ENCODE results near the gene SPSB3. TPM values are rescaled to one million over a fixed set of nuclear protein-coding genes. Genes with fewer than 3 reads are reported as not detected.

The SPSB3 gene
- polyA plus RNA-seq, 1 donor (not counting 4 experiments of a cell fraction or from before 2014, with no cell fraction given), result 9.5 TPM

DNA sequence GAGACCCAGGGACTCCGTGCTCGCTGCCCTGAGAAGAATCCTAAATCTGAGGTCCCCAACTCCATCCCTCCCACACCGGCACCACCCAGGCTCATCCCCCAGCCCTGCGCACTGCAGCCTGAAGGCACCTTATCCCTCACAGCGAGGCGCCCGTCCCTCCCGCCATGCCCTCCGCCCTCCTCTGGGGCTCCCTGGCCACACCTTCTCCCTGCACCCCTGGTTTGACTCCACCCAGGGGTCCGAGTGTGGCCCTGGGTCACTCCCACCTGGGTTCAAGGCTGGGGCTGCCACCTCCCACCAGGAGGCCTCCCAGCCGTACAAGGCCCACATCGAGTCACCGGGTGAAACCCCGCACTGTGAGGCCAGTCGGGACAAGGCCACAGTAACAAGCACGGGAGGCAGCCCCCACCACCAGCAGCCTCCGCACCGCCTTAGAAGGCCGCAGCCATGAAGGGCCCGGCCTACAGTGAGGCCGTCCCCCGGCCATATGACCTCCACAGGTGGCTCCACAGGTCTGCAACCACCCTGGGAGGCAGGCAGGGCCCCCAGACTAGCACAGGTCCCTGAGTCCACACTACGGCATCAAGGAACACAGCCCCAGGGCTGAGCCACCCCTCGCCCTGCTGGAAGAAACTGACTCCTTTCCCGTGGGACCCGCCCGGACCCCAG lies 36.0 kb upstream of the SPSB3 start:
- Histone ChIP-seq H3K79me2 (ENCODE audit: control insufficient read depth, insufficient read depth, low read length) (no peaks in the 10 kb centered on the region), H3K9ac (ENCODE audit: control insufficient read depth, extremely low read depth, insufficient read depth, low read length) (no peak overlapping the region), H3K4me3 (ENCODE audit: control insufficient read depth in 2 of 3, extremely low read depth in 1 of 3, insufficient read depth in 2 of 3, low read depth in 1 of 3, low read length in 3 of 3) (no peak overlapping the region), H4K20me1 (ENCODE audit: control insufficient read depth, extremely low read depth, insufficient read depth, low read length) (no peaks in the 10 kb centered on the region), H3K9me3 (ENCODE audit: control insufficient read depth, low read depth, low read length) (no peaks in the 10 kb centered on the region), H3K27ac (ENCODE audit: control insufficient read depth, insufficient read depth, low read length) (no peak overlapping the region), H3K4me2 (ENCODE audit: control insufficient read depth, extremely low read depth, insufficient read depth, low read depth, low read length) (no peak overlapping the region), H2AFZ (ENCODE audit: control insufficient read depth, low read length) (no peak overlapping the region), H3K4me1 (ENCODE audit: control insufficient read depth, extremely low read depth, insufficient read depth, low read length) (no peaks in the 10 kb centered on the region), H3K36me3 (ENCODE audit: control insufficient read depth in 2 of 2, extremely low read depth in 1 of 2, insufficient read depth in 2 of 2, low read length in 2 of 2) (peaks cover 0 to 14% of the 10 kb centered on the region in 2 experiments), H3K27me3 (ENCODE audit: control insufficient read depth, extremely low read depth, insufficient read depth, low read length) (no peaks in the 10 kb centered on the region), H3K9me1 (ENCODE audit: control insufficient read depth, extremely low read depth, insufficient read depth, low read length) (no peaks in the 10 kb centered on the region)
- no peak for TF ChIP-seq EZH2 (IDR thresholded peaks at IDR 0.05; ENCODE audit: low read length)
- TF ChIP-seq, protein P1, sequence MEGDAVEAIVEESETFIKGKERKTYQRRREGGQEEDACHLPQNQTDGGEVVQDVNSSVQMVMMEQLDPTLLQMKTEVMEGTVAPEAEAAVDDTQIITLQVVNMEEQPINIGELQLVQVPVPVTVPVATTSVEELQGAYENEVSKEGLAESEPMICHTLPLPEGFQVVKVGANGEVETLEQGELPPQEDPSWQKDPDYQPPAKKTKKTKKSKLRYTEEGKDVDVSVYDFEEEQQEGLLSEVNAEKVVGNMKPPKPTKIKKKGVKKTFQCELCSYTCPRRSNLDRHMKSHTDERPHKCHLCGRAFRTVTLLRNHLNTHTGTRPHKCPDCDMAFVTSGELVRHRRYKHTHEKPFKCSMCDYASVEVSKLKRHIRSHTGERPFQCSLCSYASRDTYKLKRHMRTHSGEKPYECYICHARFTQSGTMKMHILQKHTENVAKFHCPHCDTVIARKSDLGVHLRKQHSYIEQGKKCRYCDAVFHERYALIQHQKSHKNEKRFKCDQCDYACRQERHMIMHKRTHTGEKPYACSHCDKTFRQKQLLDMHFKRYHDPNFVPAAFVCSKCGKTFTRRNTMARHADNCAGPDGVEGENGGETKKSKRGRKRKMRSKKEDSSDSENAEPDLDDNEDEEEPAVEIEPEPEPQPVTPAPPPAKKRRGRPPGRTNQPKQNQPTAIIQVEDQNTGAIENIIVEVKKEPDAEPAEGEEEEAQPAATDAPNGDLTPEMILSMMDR (optimal IDR thresholded peaks at IDR 0.05 in 1 of 3, IDR thresholded peaks at IDR 0.05 in 1 of 3, conservative IDR thresholded peaks at IDR 0.05 in 1 of 3; ENCODE audit: extremely low read depth in 1 of 3, insufficient read depth in 2 of 3, low read length in 3 of 3), result no peak
- dilution Hi-C loops (cut with MboI; ENCODE audit: extremely low pct_ligation_motif_present, low sequenced_read_pairs), result no loop called here
- FAIRE-seq (no peak), DNase-seq (ENCODE audit: low read depth, low spot score) (no peak)

DNA sequence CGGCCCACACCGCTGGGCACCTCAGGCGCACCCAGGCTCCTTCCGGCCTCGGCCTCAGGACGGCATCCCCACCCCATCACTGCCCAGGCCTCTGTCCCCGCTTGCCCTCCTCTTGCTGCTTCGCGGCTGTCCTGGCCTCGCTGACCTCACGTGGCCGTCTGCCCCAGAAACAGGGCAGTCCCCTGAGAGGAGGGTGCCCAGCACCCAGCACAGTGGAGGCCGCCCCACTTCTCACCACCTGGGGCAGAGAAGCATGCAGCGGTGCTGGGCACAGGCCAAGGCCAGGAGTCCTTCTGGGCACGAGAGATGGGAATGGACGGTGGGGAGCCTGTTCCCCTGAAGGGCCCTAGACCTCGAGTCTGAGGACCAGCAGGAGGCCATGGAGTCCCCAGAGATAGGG lies 35.3 kb upstream of the SPSB3 start:
- dilution Hi-C loops (cut with MboI; ENCODE audit: extremely low pct_ligation_motif_present, low sequenced_read_pairs), result no loop called here
- H3K36me3 ChIP-seq (ENCODE audit: control insufficient read depth in 2 of 2, extremely low read depth in 1 of 2, insufficient read depth in 2 of 2, low read length in 2 of 2), result peaks cover 0 to 14% of the 10 kb centered on the region in 2 experiments
- DNase-seq (ENCODE audit: low read depth, low spot score) (no peak), FAIRE-seq (no peak)
- no peaks in the 10 kb centered on the region for H3K79me2 ChIP-seq (ENCODE audit: control insufficient read depth, insufficient read depth, low read length)
- H3K9ac ChIP-seq (ENCODE audit: control insufficient read depth, extremely low read depth, insufficient read depth, low read length), result no peak overlapping the region
- no peaks in the 10 kb centered on the region for H3K4me1 ChIP-seq (ENCODE audit: control insufficient read depth, extremely low read depth, insufficient read depth, low read length)
- no peak overlapping the region for H3K4me3 ChIP-seq (ENCODE audit: control insufficient read depth in 2 of 3, extremely low read depth in 1 of 3, insufficient read depth in 2 of 3, low read depth in 1 of 3, low read length in 3 of 3)
- H3K9me3 ChIP-seq (ENCODE audit: control insufficient read depth, low read depth, low read length), result no peaks in the 10 kb centered on the region
- no peaks in the 10 kb centered on the region for H3K27me3 ChIP-seq (ENCODE audit: control insufficient read depth, extremely low read depth, insufficient read depth, low read length)
- no peak for TF ChIP-seq EZH2 (IDR thresholded peaks at IDR 0.05; ENCODE audit: low read length)
- TF ChIP-seq, protein P1 (optimal IDR thresholded peaks at IDR 0.05 in 1 of 3, IDR thresholded peaks at IDR 0.05 in 1 of 3, conservative IDR thresholded peaks at IDR 0.05 in 1 of 3; ENCODE audit: extremely low read depth in 1 of 3, insufficient read depth in 2 of 3, low read length in 3 of 3), result no peak
- no peaks in the 10 kb centered on the region for H3K9me1 ChIP-seq (ENCODE audit: control insufficient read depth, extremely low read depth, insufficient read depth, low read length)
- H2AFZ ChIP-seq (ENCODE audit: control insufficient read depth, low read length), result no peak overlapping the region
- no peaks in the 10 kb centered on the region for H4K20me1 ChIP-seq (ENCODE audit: control insufficient read depth, extremely low read depth, insufficient read depth, low read length)
- H3K27ac ChIP-seq (ENCODE audit: control insufficient read depth, insufficient read depth, low read length), result no peak overlapping the region
- no peak overlapping the region for H3K4me2 ChIP-seq (ENCODE audit: control insufficient read depth, extremely low read depth, insufficient read depth, low read depth, low read length)
